ENCODE data around the gene NUP62.

Gene NUP62

GRCh38 chr19:49957262-49957915 lies 28.1 kb upstream of the NUP62 start:
- Histone ChIP-seq H3K9me3 (ENCODE audit: insufficient read depth, low read length) (no peaks in the 10 kb centered on the region), H3K27me3 (ENCODE audit: insufficient read depth, insufficient read length) (no peaks in the 10 kb centered on the region), H3K9ac (ENCODE audit: insufficient read length, low read depth) (no peak overlapping the region), H3K4me3 (ENCODE audit: insufficient read length, low read depth) (no peak overlapping the region), H3K36me3 (ENCODE audit: insufficient read depth, insufficient read length, low read length) (no peaks in the 10 kb centered on the region), H3K4me1 (ENCODE audit: insufficient read depth, insufficient read length) (peaks cover 4% of the 10 kb centered on the region)
- no peak for DNase-seq (ENCODE audit: low read depth, low spot score)
- TF ChIP-seq YY1 (IDR thresholded peaks at IDR 0.05; ENCODE audit: insufficient read depth, insufficient read length) (no peak), SUZ12 (IDR thresholded peaks at IDR 0.05; ENCODE audit: extremely low read depth, insufficient read depth, insufficient read length) (no peak), ZNF274 (IDR thresholded peaks at IDR 0.05; ENCODE audit: low read depth, low read length) (no peak)

- Histone ChIP-seq H3K4me1 (ENCODE audit: insufficient read depth, insufficient read length) (peaks cover 7% of the 10 kb centered on the region), H3K9me3 (ENCODE audit: insufficient read depth, low read length) (no peaks in the 10 kb centered on the region), H3K27me3 (ENCODE audit: insufficient read depth, insufficient read length) (no peaks in the 10 kb centered on the region), H3K9ac (ENCODE audit: insufficient read length, low read depth) (no peak overlapping the region), H3K36me3 (ENCODE audit: insufficient read depth, insufficient read length, low read length) (no peaks in the 10 kb centered on the region), H3K4me3 (ENCODE audit: insufficient read length, low read depth) (no peak overlapping the region)
- no peak for DNase-seq (ENCODE audit: low read depth, low spot score)
- TF ChIP-seq ZNF274 (IDR thresholded peaks at IDR 0.05; ENCODE audit: low read depth, low read length) (no peak), SUZ12 (IDR thresholded peaks at IDR 0.05; ENCODE audit: extremely low read depth, insufficient read depth, insufficient read length) (no peak), YY1 (IDR thresholded peaks at IDR 0.05; ENCODE audit: insufficient read depth, insufficient read length) (no peak)
Measured at GRCh38 chr19:49956115-49956495, 26.8 kb upstream of the NUP62 start.

GRCh38 chr19:49954933-49955332 lies 25.6 kb upstream of the NUP62 start:
- no peak overlapping the region for H3K4me3 ChIP-seq (ENCODE audit: insufficient read length, low read depth)
- no peak for DNase-seq (ENCODE audit: low read depth, low spot score)
- no peaks in the 10 kb centered on the region for H3K27me3 ChIP-seq (ENCODE audit: insufficient read depth, insufficient read length)
- H3K4me1 ChIP-seq (ENCODE audit: insufficient read depth, insufficient read length): peaks cover 7% of the 10 kb centered on the region
- H3K9me3 ChIP-seq (ENCODE audit: insufficient read depth, low read length): no peaks in the 10 kb centered on the region
- H3K9ac ChIP-seq (ENCODE audit: insufficient read length, low read depth): no peak overlapping the region
- TF ChIP-seq SUZ12 (IDR thresholded peaks at IDR 0.05; ENCODE audit: extremely low read depth, insufficient read depth, insufficient read length): no peak
- no peak for TF ChIP-seq YY1 (IDR thresholded peaks at IDR 0.05; ENCODE audit: insufficient read depth, insufficient read length)
- no peak for TF ChIP-seq ZNF274 (IDR thresholded peaks at IDR 0.05; ENCODE audit: low read depth, low read length)
- no peaks in the 10 kb centered on the region for H3K36me3 ChIP-seq (ENCODE audit: insufficient read depth, insufficient read length, low read length)

- no peaks in the 10 kb centered on the region for H3K27me3 ChIP-seq (ENCODE audit: insufficient read depth, insufficient read length)
- H3K9me3 ChIP-seq (ENCODE audit: insufficient read depth, low read length): no peaks in the 10 kb centered on the region
- no peaks in the 10 kb centered on the region for H3K36me3 ChIP-seq (ENCODE audit: insufficient read depth, insufficient read length, low read length)
- no peak overlapping the region for H3K9ac ChIP-seq (ENCODE audit: insufficient read length, low read depth)
- peaks cover 7% of the 10 kb centered on the region for H3K4me1 ChIP-seq (ENCODE audit: insufficient read depth, insufficient read length)
- DNase-seq (ENCODE audit: low read depth, low spot score): no peak
- TF ChIP-seq SUZ12 (IDR thresholded peaks at IDR 0.05; ENCODE audit: extremely low read depth, insufficient read depth, insufficient read length): no peak
- no peak for TF ChIP-seq ZNF274 (IDR thresholded peaks at IDR 0.05; ENCODE audit: low read depth, low read length)
- TF ChIP-seq YY1 (IDR thresholded peaks at IDR 0.05; ENCODE audit: insufficient read depth, insufficient read length): no peak
- H3K4me3 ChIP-seq (ENCODE audit: insufficient read length, low read depth): no peak overlapping the region
Measured at GRCh38 chr19:49954092-49954829, 25.0 kb upstream of the NUP62 start.

- no peak overlapping the region for H3K9ac ChIP-seq (ENCODE audit: insufficient read length, low read depth)
- H3K27me3 ChIP-seq (ENCODE audit: insufficient read depth, insufficient read length): no peaks in the 10 kb centered on the region
- H3K36me3 ChIP-seq (ENCODE audit: insufficient read depth, insufficient read length, low read length): no peaks in the 10 kb centered on the region
- H3K9me3 ChIP-seq (ENCODE audit: insufficient read depth, low read length): no peaks in the 10 kb centered on the region
- H3K4me3 ChIP-seq (ENCODE audit: insufficient read length, low read depth): no peak overlapping the region
- TF ChIP-seq YY1 (IDR thresholded peaks at IDR 0.05; ENCODE audit: insufficient read depth, insufficient read length) (no peak), ZNF274 (IDR thresholded peaks at IDR 0.05; ENCODE audit: low read depth, low read length) (no peak), SUZ12 (IDR thresholded peaks at IDR 0.05; ENCODE audit: extremely low read depth, insufficient read depth, insufficient read length) (no peak)
- H3K4me1 ChIP-seq (ENCODE audit: insufficient read depth, insufficient read length): peaks cover 7% of the 10 kb centered on the region
- DNase-seq (ENCODE audit: low read depth, low spot score): no peak
Measured at GRCh38 chr19:49953416-49953815, 24.1 kb upstream of the NUP62 start.

- no peaks in the 10 kb centered on the region for H3K9me3 ChIP-seq (ENCODE audit: insufficient read depth, low read length)
- no peak for DNase-seq (ENCODE audit: low read depth, low spot score)
- H3K9ac ChIP-seq (ENCODE audit: insufficient read length, low read depth): no peak overlapping the region
- no peaks in the 10 kb centered on the region for H3K27me3 ChIP-seq (ENCODE audit: insufficient read depth, insufficient read length)
- H3K4me1 ChIP-seq (ENCODE audit: insufficient read depth, insufficient read length): peaks cover 7% of the 10 kb centered on the region
- no peaks in the 10 kb centered on the region for H3K36me3 ChIP-seq (ENCODE audit: insufficient read depth, insufficient read length, low read length)
- no peak overlapping the region for H3K4me3 ChIP-seq (ENCODE audit: insufficient read length, low read depth)
- TF ChIP-seq ZNF274 (IDR thresholded peaks at IDR 0.05; ENCODE audit: low read depth, low read length) (no peak), YY1 (IDR thresholded peaks at IDR 0.05; ENCODE audit: insufficient read depth, insufficient read length) (no peak), SUZ12 (IDR thresholded peaks at IDR 0.05; ENCODE audit: extremely low read depth, insufficient read depth, insufficient read length) (no peak)
Measured at GRCh38 chr19:49952906-49953305, 23.6 kb upstream of the NUP62 start.

- Histone ChIP-seq H3K27me3 (ENCODE audit: insufficient read depth, insufficient read length) (no peaks in the 10 kb centered on the region), H3K9ac (ENCODE audit: insufficient read length, low read depth) (no peak overlapping the region), H3K9me3 (ENCODE audit: insufficient read depth, low read length) (no peaks in the 10 kb centered on the region), H3K36me3 (ENCODE audit: insufficient read depth, insufficient read length, low read length) (no peaks in the 10 kb centered on the region), H3K4me1 (ENCODE audit: insufficient read depth, insufficient read length) (peaks cover 7% of the 10 kb centered on the region), H3K4me3 (ENCODE audit: insufficient read length, low read depth) (no peak overlapping the region)
- TF ChIP-seq YY1 (IDR thresholded peaks at IDR 0.05; ENCODE audit: insufficient read depth, insufficient read length): no peak
- TF ChIP-seq SUZ12 (IDR thresholded peaks at IDR 0.05; ENCODE audit: extremely low read depth, insufficient read depth, insufficient read length): no peak
- no peak for TF ChIP-seq ZNF274 (IDR thresholded peaks at IDR 0.05; ENCODE audit: low read depth, low read length)
- no peak for DNase-seq (ENCODE audit: low read depth, low spot score)
Measured at GRCh38 chr19:49952479-49952836, 23.2 kb upstream of the NUP62 start.
